Transverse colon (tissue), 3 donors: ENCODE measurements around the gene KIAA1958.

ENCODE experiments used
- CTCF ChIP-seq, 5 experiments: fragments of 200-600 bp in 3 of 5; fragments of 450-650 bp in 2 of 5; sonication (generic) in 3 of 5; IDR thresholded peaks; 1 replicate in 2 of 5; 2 replicates in 3 of 5; pipeline ENCODE4 v1.5.1; 2016 to 2017; ENCODE audit warnings: antibody characterized with exemption in 5 of 5, inconsistent platforms in 3 of 5, mild to moderate bottlenecking in 2 of 5, moderate library complexity in 1 of 5
- EP300 ChIP-seq: sonication (generic); formaldehyde crosslinking; IDR thresholded peaks from one replicate; pipeline ENCODE4 v1.6.1; 2017; ENCODE audit warnings: antibody characterized with exemption, low read depth
- POLR2A ChIP-seq: fragments of 450-650 bp; IDR thresholded peaks from one replicate; pipeline ENCODE4 v1.6.1; 2016; ENCODE audit warnings: antibody characterized with exemption, mild to moderate bottlenecking, moderate library complexity

- TF ChIP-seq CTCF (IDR thresholded peaks at IDR 0.05) (no peak), POLR2A (no peak), EP300 (no peak)
These were observed 30.1 kb downstream of the KIAA1958 start for GRCh38 chr9:112516769-112517168.
